GM15510 (cell line): ENCODE results near the gene OGG1.

Experiments used
- POLR2A ChIP-seq: IDR thresholded peaks from 3 replicates; pipeline ENCODE4 v1.6.1; 2011; ENCODE audit warnings: borderline replicate concordance; ENCODE audit not compliant: insufficient read length; ENCODE audit errors: extremely low read depth

Gene OGG1

DNA sequence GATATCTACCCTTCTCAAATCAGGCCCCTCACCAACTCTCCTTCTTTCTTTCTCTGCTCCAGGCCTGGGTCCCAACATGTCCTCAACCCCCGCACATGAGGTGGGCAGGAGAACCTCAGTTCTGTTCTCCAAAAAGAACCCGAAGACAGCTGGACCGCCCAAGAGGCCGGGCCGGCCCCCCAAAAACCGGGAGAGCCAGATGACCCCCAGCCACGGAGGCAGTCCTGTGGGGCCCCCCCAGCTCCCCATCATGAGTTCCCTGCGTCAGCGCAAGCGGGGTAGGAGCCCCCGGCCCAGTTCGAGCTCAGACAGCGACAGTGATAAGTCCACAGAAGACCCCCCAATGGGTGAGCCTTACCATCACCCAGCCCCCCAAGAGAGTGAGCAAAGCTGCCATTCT is 5.6 kb upstream of the OGG1 start:
- no peak for TF ChIP-seq POLR2A

DNA sequence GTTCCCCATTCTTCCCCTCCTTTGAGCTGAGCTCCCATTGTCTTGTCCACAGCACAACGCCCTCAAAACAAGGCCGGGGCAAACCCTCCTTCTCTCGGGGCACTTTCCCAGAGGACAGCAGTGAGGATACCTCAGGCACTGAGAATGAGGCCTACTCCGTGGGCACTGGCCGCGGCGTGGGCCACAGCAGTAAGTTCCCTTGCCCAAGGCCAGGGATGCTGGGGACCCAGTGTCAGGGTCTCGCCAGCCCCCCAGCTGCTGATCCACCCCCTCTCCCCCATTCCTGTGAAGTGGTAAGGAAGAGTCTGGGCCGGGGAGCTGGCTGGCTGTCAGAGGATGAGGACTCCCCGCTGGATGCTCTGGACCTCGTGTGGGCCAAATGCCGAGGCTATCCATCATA is 4.2 kb upstream of the OGG1 start:
- TF ChIP-seq POLR2A: no peak

DNA sequence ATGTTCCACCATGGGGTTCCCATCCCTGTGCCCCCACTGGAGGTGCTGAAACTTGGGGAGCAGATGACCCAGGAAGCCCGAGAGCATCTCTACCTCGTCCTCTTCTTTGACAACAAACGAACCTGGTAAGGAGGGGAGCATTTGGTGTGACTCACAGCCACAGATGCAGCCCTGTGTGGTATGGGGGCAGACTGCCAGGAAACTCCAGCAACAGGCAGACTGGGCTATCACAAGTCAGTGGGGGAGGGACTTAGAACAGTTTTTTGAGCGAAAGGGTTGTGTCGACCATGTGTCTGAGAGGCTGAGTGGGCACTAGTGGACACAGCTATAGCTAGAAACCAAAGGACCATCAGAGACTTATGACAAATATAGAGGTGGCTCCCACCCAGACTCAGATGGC is 3.4 kb upstream of the OGG1 start:
- TF ChIP-seq POLR2A: no peak

DNA sequence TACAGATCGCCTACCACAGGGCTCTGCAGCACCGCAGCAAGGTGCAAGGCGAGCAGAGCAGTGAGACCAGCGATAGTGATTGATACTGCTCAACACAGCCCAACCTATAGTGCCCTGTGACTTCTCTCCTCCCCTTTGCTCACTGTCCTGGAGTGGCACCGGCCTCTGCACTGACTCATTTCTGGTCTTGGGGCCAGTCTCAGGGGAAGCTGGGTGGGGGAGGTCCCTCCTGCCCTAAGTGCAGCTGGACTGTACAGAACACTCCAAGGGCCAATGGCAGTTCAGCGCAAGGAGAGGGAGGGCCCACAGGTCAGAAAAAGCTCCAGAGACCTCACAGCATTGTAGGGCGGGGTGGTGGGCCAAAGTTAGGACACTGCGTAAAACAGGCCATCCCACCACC is 2.5 kb upstream of the OGG1 start:
- no peak for TF ChIP-seq POLR2A

DNA sequence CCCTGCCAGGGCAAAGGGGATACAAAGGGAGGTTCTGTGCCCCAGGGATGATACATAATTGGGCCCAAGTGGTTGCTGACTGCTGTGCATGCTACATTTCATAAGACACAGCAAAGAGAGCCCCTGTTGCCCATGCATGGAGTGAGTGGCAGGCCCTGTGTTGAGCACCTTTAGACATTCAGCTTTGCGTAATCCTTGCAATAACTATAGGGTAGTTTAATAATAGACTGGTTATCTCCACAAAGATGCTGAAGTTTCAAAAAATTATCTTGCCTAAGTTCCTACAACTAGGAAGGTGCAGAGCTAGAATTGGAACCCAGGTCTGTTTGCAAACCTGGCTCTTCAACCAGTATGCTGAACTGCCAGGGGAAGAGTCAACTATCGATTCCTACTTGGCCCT is 1.7 kb upstream of the OGG1 start:
- no peak for TF ChIP-seq POLR2A

DNA sequence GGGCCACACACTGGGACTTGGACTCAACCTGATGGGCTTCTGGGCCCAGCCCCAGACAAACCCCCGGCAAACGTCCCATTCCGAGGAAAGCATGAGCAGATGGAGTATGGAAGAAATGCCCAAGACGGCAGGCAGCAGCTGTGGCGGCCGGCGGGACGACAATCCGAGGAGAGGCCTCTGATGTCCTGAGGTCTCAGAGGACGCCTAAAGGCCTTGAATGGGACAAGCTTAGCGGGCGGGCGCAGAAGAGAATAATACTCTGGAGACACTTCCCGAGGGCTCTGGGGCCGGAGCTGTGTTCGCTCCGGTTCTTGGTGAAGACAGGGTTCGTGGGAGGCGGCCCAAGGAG is 482 bp upstream of the OGG1 start:
- TF ChIP-seq POLR2A: no peak

DNA sequence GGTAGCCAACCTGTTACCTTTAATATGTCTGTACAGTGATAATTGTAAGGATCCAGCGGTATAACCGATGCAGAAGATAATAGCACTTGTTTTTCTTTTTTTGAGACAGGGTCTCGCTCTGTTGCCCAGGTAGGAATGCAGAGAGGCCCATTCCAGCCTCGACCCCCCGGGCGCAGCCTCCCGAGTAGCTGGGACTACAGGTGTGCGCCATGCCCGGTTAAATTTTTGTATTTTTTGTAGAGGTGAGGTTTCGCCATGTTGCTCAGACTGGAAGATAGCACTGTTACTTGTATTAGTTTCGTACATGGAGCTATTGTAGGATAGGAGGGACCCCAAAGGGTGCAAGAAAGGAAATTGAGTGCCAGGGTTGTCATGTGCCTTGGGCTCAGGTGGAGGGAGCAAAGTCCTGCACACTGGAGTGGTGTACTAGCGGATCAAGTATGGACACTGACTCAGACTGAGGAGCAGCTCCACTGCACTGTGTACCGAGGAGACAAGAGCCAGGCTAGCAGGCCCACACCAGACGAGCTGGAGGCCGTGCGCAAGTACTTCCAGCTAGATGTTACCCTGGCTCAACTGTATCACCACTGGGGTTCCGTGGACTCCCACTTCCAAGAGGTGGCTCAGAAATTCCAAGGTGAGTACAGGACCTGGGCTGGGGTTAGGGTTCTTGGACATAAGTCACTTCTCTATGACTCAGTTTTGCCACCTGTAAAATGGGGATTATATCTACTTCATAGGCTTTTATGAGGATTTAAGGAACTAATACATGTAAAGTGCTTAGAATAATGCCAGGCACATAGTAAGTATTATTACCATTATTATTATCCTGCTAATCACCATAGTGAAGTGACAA is 1.0 kb downstream of the OGG1 start:
- no peak for TF ChIP-seq POLR2A

DNA sequence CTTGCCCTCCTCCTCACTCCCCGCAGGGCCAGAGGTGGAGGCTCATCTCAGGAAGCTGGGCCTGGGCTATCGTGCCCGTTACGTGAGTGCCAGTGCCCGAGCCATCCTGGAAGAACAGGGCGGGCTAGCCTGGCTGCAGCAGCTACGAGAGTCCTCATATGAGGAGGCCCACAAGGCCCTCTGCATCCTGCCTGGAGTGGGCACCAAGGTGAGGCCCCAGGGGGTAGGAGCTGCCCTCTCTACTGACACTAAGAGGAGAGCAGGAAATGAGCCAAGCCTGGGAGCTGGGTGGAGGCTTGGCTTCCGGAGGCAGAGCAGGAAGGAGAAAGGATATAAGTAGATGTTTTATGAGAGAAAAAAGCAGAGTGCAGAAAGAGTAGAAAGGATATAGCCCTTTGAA is 4.9 kb downstream of the OGG1 start:
- no peak for TF ChIP-seq POLR2A

DNA sequence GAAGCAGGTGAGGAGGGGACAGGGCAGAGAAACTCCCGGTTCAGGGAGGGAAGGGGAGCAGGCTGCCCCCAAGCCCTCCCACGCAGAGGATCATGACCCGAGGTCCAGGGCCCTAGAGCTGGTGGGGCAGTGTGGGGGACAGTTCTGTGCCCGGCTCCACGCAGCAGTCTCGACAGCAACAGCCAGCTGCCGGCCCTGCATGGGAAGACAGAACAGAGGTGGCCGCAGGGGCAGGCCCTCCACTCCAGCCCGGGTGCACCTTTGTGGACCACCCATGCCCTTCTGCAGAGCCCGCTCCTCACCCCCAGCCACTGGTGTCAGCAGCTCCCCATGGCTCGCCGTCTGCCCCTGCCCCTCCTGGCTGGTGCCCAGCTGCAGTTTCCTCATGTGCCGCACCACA is 7.7 kb downstream of the OGG1 start:
- no peak for TF ChIP-seq POLR2A

DNA sequence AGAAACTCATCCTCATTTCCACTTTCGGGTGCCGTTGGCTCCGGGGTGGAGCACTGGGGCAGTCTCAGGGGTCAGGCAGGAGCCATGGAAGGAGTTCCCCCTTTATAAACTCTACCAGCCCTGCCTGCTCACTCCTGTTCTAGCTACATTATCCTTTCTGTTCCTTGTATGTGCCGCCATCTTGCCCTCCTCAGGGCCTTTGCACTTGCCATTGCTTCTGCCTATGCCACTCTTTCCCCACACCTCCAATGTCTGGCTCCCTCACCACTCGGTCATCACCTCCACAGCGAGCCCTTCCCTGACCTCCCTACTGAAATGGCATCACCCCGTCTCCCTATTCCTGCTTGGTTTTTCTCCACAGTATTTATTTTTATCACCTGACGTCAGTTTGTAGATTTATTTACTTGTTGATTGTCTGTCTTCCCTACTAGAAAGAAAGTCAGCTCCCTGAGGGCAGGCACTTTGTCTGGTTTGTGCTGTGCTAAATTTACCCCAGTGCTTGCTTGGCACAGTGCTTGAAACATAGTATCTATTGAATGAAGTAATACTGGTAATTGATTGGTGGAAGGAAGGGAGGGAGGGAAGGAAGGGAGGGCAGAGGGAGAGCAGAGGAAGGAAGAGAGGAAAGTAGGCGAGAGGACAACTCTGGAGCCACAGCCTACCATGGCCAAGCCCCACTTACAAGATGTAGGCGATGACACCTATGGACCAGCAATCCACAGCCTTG is 11.2 kb downstream of the OGG1 start:
- no peak for TF ChIP-seq POLR2A

DNA sequence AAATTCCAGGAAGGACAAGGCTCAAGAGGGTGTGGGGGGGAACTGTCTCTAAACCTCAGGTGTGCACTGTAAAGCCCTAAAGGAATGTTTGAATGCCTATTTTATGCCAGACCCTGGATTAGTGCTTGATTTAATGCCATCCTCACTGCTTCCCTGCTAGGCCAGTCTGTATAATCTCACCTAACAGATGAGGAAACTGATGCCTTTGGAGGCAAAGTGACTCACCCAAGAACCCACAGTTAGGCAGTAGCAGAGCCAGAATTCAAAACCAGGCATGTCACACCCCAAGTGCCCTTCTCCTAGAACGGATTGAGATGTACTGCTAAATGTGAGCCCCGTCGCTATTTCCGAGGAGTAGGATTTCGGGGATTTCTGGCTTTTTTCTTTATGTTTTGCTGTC is 12.2 kb downstream of the OGG1 start:
- TF ChIP-seq POLR2A: no peak

DNA sequence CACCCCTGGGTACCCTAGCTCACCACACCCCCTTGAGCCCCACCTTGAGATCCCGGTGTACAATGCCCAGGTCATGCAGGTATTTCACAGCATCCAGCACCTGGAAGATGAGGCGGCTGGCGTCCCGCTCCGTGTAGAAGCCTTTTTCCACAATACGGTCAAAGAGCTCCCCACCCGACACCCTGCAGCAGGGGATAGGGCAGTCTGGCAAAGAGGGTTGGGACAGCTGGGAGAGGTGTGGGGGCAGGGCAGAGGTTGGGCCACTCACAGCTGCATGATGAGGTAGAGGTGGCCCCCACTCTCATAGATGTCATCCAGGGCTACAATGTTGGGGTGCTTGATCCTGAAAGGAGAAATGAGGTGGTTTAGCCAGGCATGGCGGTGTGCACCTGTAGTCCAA is 13.1 kb downstream of the OGG1 start:
- TF ChIP-seq POLR2A: no peak

DNA sequence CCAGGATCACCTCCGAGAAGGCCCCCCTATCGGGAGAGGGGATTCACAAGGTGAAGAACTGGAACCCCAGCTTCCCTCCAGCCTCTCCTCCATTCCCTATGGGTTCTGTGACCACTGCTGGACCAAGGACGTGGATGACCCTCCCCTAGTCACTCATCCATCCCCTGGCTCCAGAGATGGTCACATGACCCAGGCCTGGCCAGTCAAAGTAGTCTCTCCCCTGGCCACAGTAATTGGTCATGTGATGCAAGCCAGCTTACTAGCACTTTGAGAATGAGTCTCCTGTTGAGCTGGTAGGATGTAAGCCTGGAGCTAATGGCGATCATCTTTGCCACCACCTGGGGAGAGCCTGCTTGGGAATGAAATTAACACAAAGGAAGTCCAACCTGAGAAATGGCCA is 16.1 kb downstream of the OGG1 start:
- TF ChIP-seq POLR2A: no peak

DNA sequence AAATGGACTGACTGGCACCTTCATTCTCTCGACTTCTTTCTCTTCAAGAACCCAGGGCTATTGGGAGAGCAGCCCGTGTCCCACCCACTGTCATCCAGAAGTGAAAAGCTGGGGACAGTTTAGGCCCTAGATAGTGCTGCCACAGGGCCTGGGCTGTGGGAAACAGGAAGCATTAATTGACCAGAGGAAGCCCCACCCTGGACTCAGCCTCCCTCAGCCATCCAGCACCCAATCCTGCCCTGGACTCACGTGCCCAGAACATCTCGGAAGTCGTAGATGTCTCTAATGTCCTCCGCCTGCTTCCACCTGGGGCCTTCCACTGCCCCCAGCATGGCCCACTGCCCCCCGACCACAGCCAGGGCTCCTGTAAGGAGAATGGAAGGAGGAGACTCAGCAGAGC is 17.7 kb downstream of the OGG1 start:
- no peak for TF ChIP-seq POLR2A

DNA sequence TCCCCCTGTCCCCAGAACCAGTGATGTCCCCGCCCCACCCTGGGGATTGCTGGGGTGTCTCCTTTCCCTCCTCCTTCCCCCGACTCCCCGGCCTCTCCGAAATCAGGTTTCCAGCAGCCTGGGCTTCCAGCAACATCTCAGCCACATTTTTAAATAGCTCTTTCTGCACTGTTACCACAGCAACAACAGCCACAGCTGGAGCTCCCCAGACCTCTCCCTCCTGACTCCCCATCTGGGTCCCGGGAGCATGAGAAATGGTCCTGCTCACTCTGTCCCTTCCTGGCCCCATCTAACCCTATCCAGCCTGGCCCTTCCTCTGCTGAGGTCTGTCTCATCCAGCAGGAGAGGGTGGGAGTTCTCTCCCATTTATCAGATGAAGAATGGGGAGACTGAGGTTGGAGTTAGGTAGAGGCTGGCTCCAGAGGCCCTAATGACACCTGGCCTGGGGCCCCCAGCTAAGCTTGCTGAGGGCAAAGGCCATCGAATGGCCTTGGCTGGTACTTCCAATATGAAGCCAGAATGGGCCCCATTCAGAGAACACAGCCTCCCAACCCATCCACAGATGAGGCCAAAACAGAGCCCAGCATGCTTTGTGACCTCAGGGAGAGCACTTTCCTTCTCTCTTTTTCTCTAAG is 18.5 kb downstream of the OGG1 start:
- TF ChIP-seq POLR2A: no peak

DNA sequence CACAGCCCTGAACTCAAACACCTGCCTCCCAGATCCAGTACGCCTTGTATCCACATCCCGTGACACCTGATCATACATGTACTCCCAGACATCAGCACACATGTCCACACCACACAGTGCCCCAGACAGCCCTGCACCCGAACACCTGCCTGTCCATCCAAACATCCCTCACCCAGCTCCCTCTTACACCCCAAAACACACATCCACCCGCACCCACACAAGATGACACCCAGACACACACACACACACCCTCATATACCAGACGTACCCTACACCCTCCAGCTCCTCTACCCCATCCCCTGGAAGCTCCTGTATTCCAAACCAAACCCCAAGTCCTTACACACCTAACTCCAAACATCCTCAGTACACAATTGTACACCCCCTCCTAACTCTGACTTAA is 19.3 kb downstream of the OGG1 start:
- TF ChIP-seq POLR2A: no peak
